Uterus (tissue), 4 donors: ENCODE measurements around the gene GRAMD2B. TPM values are rescaled to one million over a fixed set of nuclear protein-coding genes. Genes with fewer than 3 reads are reported as not detected.

Experiments used
- DNase-seq, 2 donors: peaks; one replicate each; pipeline ENCODE4 v3.0.0-alpha.2; 2019 to 2020
- H3K27ac ChIP-seq, 2 donors: fragments of 200-600 bp; sonication (generic); 1 replicate in 1 of 2; 2 replicates in 1 of 2; pipeline ENCODE4 v1.5.1; 2016 to 2018
- H3K27me3 ChIP-seq, 2 donors: fragments of 200-600 bp; sonication (generic); one replicate each; pipeline ENCODE4 v1.5.1; 2018 to 2019; ENCODE audit warnings: control low read depth in 1 of 2
- H3K36me3 ChIP-seq, 2 donors: fragments of 200-600 bp; sonication (generic); one replicate each; pipeline ENCODE4 v1.5.1; 2019; ENCODE audit warnings: control low read depth in 1 of 2
- H3K4me1 ChIP-seq, 2 donors: fragments of 200-600 bp; sonication (generic); one replicate each; pipeline ENCODE4 v1.5.1; 2018 to 2019; ENCODE audit warnings: control low read depth in 1 of 2
- H3K4me3 ChIP-seq, 2 donors: fragments of 200-600 bp; sonication (generic); 1 replicate in 1 of 2; 2 replicates in 1 of 2; pipeline ENCODE4 v1.5.1; 2018 to 2019; ENCODE audit warnings: mild to moderate bottlenecking in 1 of 2
- H3K9me3 ChIP-seq, 2 donors: fragments of 200-600 bp; sonication (generic); one replicate each; pipeline ENCODE4 v1.5.1; 2019; ENCODE audit warnings: control low read depth in 1 of 2
- CTCF ChIP-seq, 4 experiments: fragments of 200-600 bp in 2 of 4; fragments of 450-650 bp in 2 of 4; sonication (generic) in 2 of 4; IDR thresholded peaks; one replicate each; pipeline ENCODE4 v1.5.1; 2016 to 2019; ENCODE audit warnings: antibody characterized with exemption in 4 of 4, mild to moderate bottlenecking in 2 of 4, moderate library complexity in 1 of 4
- POLR2A ChIP-seq, 2 donors: fragments of 450-650 bp; IDR thresholded peaks; one replicate each; pipeline ENCODE4 v1.6.1; 2016; ENCODE audit warnings: antibody characterized with exemption in 2 of 2, mild to moderate bottlenecking in 1 of 2, moderate library complexity in 1 of 2
- intact Hi-C: fragments of 100-400 bp; cut with DNase I; formaldehyde crosslinking; loops from one replicate; pipeline ENCODE4 v1.15.1; 2023; ENCODE audit warnings: low total_unique reads
- total RNA-seq, 4 donors: library from RNA; depleted of rRNA in 3 of 4; stranded (reverse); fragments of >200 nt in 3 of 4; gene quantifications; one replicate each; pipeline versions ENCODE4 v1.1.0 to v1.2.4, GENCODE V29; 2014 to 2023
- donor health status: DM: yes; HTN: yes; CAD: no.

GRAMD2B gene
- total RNA-seq, 4 donors from 2014 or later, result 34.0 to 91.5 (median 58.8) TPM

- H3K4me1 ChIP-seq, result no peaks in the 10 kb centered on the region
These were observed 40.0 kb upstream of the GRAMD2B start for GRCh38 chr5:126383246-126383645.

GRCh38 chr5:126383776-126384175 is 39.4 kb upstream of the GRAMD2B start:
- Histone ChIP-seq H3K9me3 (peaks cover 0 to 6% of the 10 kb centered on the region in 2 donors), H3K27ac (no peak overlapping the region), H3K4me3 (no peak overlapping the region), H3K36me3 (no peaks in the 10 kb centered on the region), H3K4me1 (no peaks in the 10 kb centered on the region), H3K27me3 (no peaks in the 10 kb centered on the region)
- TF ChIP-seq POLR2A (IDR thresholded peaks at IDR 0.05), result no peak
- no peak for TF ChIP-seq CTCF (IDR thresholded peaks at IDR 0.05)
- no peak for DNase-seq
- intact Hi-C loops, result no loop called here

More at GRCh38 chr5:126383246-126383645, 40.0 kb upstream of the GRAMD2B start:
- H3K4me3 ChIP-seq, result no peak overlapping the region
- no peaks in the 10 kb centered on the region for H3K36me3 ChIP-seq
- H3K27me3 ChIP-seq, result no peaks in the 10 kb centered on the region
- no peak for DNase-seq
- intact Hi-C loops, result no loop called here
- TF ChIP-seq CTCF (IDR thresholded peaks at IDR 0.05) (no peak), POLR2A (IDR thresholded peaks at IDR 0.05) (no peak)
- peaks cover 0 to 6% of the 10 kb centered on the region in 2 donors for H3K9me3 ChIP-seq
- no peak overlapping the region for H3K27ac ChIP-seq

- Histone ChIP-seq H3K27me3 (no peaks in the 10 kb centered on the region), H3K4me1 (no peaks in the 10 kb centered on the region), H3K36me3 (no peaks in the 10 kb centered on the region), H3K9me3 (peaks cover 0 to 6% of the 10 kb centered on the region in 2 donors), H3K27ac (peak overlapping the region; percentile 55 to 67), H3K4me3 (no peak overlapping the region)
- TF ChIP-seq CTCF (IDR thresholded peaks at IDR 0.05), result no peak
- no peak for TF ChIP-seq POLR2A (IDR thresholded peaks at IDR 0.05)
- intact Hi-C loops, result no loop called here
- DNase-seq, result no peak
These were observed 38.2 kb upstream of the GRAMD2B start for GRCh38 chr5:126384985-126385384.

GRCh38 chr5:126385524-126386502 is 37.4 kb upstream of the GRAMD2B start:
- no peaks in the 10 kb centered on the region for H3K27me3 ChIP-seq
- no peak for DNase-seq
- H3K4me1 ChIP-seq, result peaks cover 0 to 6% of the 10 kb centered on the region in 2 donors
- TF ChIP-seq POLR2A (IDR thresholded peaks at IDR 0.05) (no peak), CTCF (IDR thresholded peaks at IDR 0.05) (no peak)
- no peaks in the 10 kb centered on the region for H3K9me3 ChIP-seq
- intact Hi-C loops, result no loop called here
- H3K36me3 ChIP-seq, result no peaks in the 10 kb centered on the region
- H3K27ac ChIP-seq, result peak overlapping the region; percentile 55 to 67
- H3K4me3 ChIP-seq, result no peak overlapping the region

- no peaks in the 10 kb centered on the region for H3K36me3 ChIP-seq
- no peaks in the 10 kb centered on the region for H3K9me3 ChIP-seq
- no peak for DNase-seq
- H3K4me3 ChIP-seq, result no peak overlapping the region
- no peak overlapping the region for H3K27ac ChIP-seq
- peaks cover 0 to 6% of the 10 kb centered on the region in 2 donors for H3K4me1 ChIP-seq
- no peaks in the 10 kb centered on the region for H3K27me3 ChIP-seq
- TF ChIP-seq CTCF (IDR thresholded peaks at IDR 0.05), result no peak
- no peak for TF ChIP-seq POLR2A (IDR thresholded peaks at IDR 0.05)
- intact Hi-C loops, result no loop called here
These were observed 34.0 kb upstream of the GRAMD2B start for GRCh38 chr5:126389179-126389578.
